ENCODE results near the gene POLD4. TPM values are rescaled to one million over a fixed set of nuclear protein-coding genes. Genes with fewer than 3 reads are reported as not detected.
"Not testable (repeated sequence)": the region's sequence is repeated elsewhere in the genome, so short reads cannot be mapped to it uniquely, and the experiment has no call there.

POLD4 gene
- 10 to 100 TPM; 30.4 to 80.1 (median 39.6) TPM for total RNA-seq
- polyA plus RNA-seq, result 100 to 1,000 TPM in 1 of 2 donors, 10 to 100 TPM in 1; 66.6 to 214 TPM
- long read RNA-seq, donor 1, transcript POLD4-201 (4 exons, 918 nt), result major isoform, 16 of 33 reads
- long read RNA-seq, donor 1, partial matches to known transcripts, result 6 of 33 reads
- long read RNA-seq, donor 1, other reads (novel, unspliced or antisense), result 1 of 33 reads
- long read RNA-seq, donor 2, transcript POLD4-205 (4 exons, 1,486 nt), result minor isoform, 7 of 76 reads
- long read RNA-seq, donor 2, transcript POLD4-207 (4 exons, 584 nt), result minor isoform, 9 of 76 reads
- long read RNA-seq, donor 2, transcript POLD4-201 (4 exons, 918 nt), result major isoform, 28 of 76 reads
- long read RNA-seq, donor 2, transcript POLD4-209 (2 exons, 860 nt), result minor isoform, 17 of 76 reads
- long read RNA-seq, donor 2, partial matches to known transcripts, result 12 of 76 reads
- long read RNA-seq, donor 2, other reads (novel, unspliced or antisense), result 1 of 76 reads
- long read RNA-seq, donor 3, transcript POLD4-201 (4 exons, 918 nt), result major isoform, 7 of 11 reads
- long read RNA-seq, donor 3, partial matches to known transcripts, result 1 of 11 reads
- long read RNA-seq, donor 3, other reads (novel, unspliced or antisense), result 0 of 11 reads

GRCh38 chr11:67353317-67354074 is at the start of gene POLD4:
Gene POLD4 (minus strand): TSS chr11:67353546. CDS start chr11:67353399, 147 bp downstream.
- H3K4me3 ChIP-seq, result peak within 1 kb of the TSS; percentile 62 to 97 (median 74)
- TF ChIP-seq CTCF (IDR thresholded peaks at IDR 0.05), result no peak
- H3K27me3 ChIP-seq, result no peaks in the 10 kb centered on the region
- H3K9me3 ChIP-seq, result no peaks in the 10 kb centered on the region
- intact Hi-C loops (cut with DNase I), result loop anchor here in 5 of 10 donors (2.0 to 10.0 kb wide), 5 partner anchors 31 to 361 kb away; partner anchors contain the start of genes CDK2AP2 (in 3 of the 5), PITPNM1 (in 2 of the 5) and RPS6KB2 (in 1 of the 5)
- DNase-seq (peak; percentile 98 to 99), ATAC-seq (peak; percentile 88 to 96 (median 94))
- WGBS, 2 donors, result 0% methylated on average over 36 to 37 of the region's 37 CpGs
- peaks cover 0 to 5% (median 0%) of the 10 kb centered on the region in 9 donors for H3K36me3 ChIP-seq
- peaks cover 31 to 91% (median 66%) of the 10 kb centered on the region in 9 donors for H3K4me1 ChIP-seq
- H3K27ac ChIP-seq, result peak within 1 kb of the TSS; percentile 94 to 100 (median 99)

GRCh38 chr11:67403085-67403484 is 49.7 kb upstream of the POLD4 start:
- peak overlapping the region in 6 of 10 donors; percentile 39 to 99 (median 66) for H3K27ac ChIP-seq

DNA sequence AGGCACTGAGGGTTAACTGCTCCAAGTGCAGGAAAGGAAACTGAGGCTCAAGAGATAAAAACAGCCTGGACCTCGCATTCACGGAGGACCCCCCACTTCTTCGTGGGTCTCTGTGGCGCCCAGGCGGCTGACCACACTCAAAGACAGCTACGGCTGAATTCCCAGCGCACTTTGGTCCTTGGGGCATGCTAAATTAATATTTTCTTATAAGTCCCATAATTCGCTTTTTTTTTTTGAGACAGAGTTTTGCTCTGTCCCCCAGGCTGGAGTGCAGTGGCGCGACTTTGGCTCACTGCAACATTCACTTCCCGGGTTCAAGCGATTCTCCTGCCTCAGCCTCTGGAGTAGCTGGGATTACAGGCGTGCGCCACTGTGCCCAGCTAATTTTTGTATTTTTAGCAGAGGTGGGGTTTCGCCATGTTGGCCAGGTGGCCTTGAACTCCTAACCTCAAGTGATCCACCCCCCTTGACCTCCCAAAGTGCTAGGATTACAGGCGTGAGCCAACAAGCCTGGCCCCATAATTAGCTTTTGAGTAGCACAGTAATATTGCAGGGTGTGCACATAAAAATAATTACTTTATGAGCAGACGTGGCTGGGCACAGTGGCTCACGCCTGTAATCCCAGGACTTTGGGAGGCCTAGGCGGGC is 49.0 kb upstream of the POLD4 start:
- Histone ChIP-seq H3K4me3 (peak overlapping the region in 9 of 10 donors; percentile 74 to 99 (median 96)), H3K27ac (peak overlapping the region; percentile 59 to 99 (median 97)), H3K36me3 (peaks cover 0 to 34% (median 21%) of the 10 kb centered on the region in 9 donors), H3K4me1 (peaks cover 0 to 85% (median 52%) of the 10 kb centered on the region in 9 donors)
- H3K9me3 ChIP-seq, H3K27me3 ChIP-seq, ATAC-seq, DNase-seq: not testable (repeated sequence)
- intact Hi-C loops (cut with DNase I), result loop anchor here in 7 of 10 donors (5.0 kb wide), 3 partner anchors 65 to 105 kb away; partner anchors contain the start of genes TMEM134 (in 6 of the 7), CDK2AP2 (in 4 of the 7), PITPNM1 (in 4 of the 7) and AIP (in 1 of the 7)
- WGBS, 2 donors, result 57 to 63% methylated on average over 19 of the region's 19 CpGs

More at GRCh38 chr11:67403085-67403484, 49.7 kb upstream of the POLD4 start:
- peak overlapping the region in 1 of 10 donors; percentile 62 for H3K4me3 ChIP-seq
- WGBS, 2 donors, result 97% methylated on average over 9 of the region's 9 CpGs
- ATAC-seq, H3K27me3 ChIP-seq, H3K9me3 ChIP-seq, DNase-seq: not testable (repeated sequence)
- intact Hi-C loops (cut with DNase I), result loop anchor here in 7 of 10 donors (5.0 kb wide), 3 partner anchors 64 to 104 kb away; partner anchors contain the start of genes TMEM134 (in 6 of the 7), CDK2AP2 (in 4 of the 7), PITPNM1 (in 4 of the 7) and AIP (in 1 of the 7)
- peaks cover 0 to 85% (median 44%) of the 10 kb centered on the region in 9 donors for H3K4me1 ChIP-seq
- H3K36me3 ChIP-seq, result peaks cover 0 to 26% (median 14%) of the 10 kb centered on the region in 9 donors

DNA sequence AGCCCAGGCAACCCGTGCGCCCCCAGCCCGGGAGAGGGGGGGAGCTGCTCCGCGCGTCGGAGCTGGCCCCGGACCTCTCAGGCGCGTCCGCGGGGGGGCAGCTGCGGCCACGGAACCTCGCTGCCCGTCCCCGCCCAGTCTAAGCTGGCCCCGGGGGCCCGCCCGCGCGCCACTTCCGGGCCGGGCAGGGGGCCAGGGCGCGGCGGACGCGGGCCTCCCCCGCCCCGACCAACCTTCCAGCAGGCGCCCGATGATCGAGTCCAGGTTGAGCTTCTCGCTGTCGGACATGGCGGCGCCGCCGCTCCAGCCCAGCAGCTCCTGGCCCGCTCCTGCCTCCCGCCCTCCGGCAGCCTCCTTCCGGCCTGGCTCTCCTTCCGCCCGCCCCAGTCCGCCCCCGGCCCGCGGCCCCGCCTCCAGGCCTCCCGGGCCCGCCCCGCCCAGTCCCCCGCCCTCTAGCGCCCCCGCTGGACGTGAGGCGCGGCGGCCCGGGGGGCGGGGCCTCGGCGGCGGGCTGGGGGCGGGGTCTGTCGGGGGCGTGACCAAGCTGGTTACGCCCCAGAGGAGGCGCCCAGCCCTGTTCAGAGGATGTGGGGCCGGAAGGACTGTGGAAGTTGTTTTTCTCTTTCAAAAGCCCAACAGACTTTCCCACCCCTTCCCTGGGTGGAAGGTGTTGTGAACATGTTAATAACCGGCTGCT is 48.3 kb upstream of the POLD4 start, which contains the start of gene PPP1CA:
Gene PPP1CA (minus strand): TSS at position 364 of the 697 bp plus-strand sequence. CDS start 76 bp downstream, at position 288.
- peak within 1 kb of the TSS; percentile 68 to 99 (median 96) for H3K4me3 ChIP-seq
- DNase-seq (peak; percentile 90 to 94), ATAC-seq (peak; percentile 76 to 95 (median 86))
- H3K27me3 ChIP-seq, result no peaks in the 10 kb centered on the region
- peak within 1 kb of the TSS; percentile 89 to 99 (median 97) for H3K27ac ChIP-seq
- 0 to 1% methylated on average over 61 to 73 of the region's 73 CpGs for whole genome bisulfite sequencing, 2 donors
- peaks cover 0 to 40% (median 26%) of the 10 kb centered on the region in 9 donors for H3K36me3 ChIP-seq
- intact Hi-C loops (cut with DNase I), result loop anchor here in 8 of 10 donors (1.0 to 5.0 kb wide), 5 partner anchors 66 to 106 kb away; partner anchors contain the start of genes TMEM134 (in 6 of the 8), CDK2AP2 (in 4 of the 8), PITPNM1 (in 4 of the 8) and AIP (in 1 of the 8)
- peak; percentile 38 to 91 (median 62) for TF ChIP-seq CTCF (IDR thresholded peaks at IDR 0.05)
- peaks cover 0 to 89% (median 54%) of the 10 kb centered on the region in 9 donors for H3K4me1 ChIP-seq
- no peaks in the 10 kb centered on the region for H3K9me3 ChIP-seq
